ENCODE results near the gene SLC22A7. TPM values are rescaled to one million over a fixed set of nuclear protein-coding genes. Genes with fewer than 3 reads are reported as not detected.
A peak's percentile ranks its signal among the peaks of the same experiment; 100 is the strongest.

The SLC22A7 gene
- total and polyA plus RNA-seq, 7 donors, result not detected

DNA sequence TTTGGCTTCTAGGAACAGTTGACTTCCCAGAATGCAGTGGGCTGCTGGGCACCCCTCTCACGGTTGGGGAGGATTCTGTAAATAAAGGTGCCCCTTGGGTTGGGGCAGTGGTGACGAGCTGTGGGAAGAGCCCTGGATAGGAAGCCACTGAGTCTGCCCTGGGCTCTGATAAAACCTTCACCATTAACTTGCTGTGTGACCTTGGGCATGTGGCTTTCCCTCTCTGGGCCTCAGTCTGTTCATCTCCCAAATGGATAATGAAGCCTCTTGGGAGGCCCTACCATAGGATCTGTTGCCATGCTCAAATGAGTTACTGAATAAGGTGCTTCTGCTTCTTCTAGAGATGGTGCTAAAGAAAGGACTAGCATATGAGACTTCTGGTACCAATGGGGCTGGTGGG lies 6.8 kb downstream of the SLC22A7 start:
- no peaks in the 10 kb centered on the region for H3K9me3 ChIP-seq
- H3K36me3 ChIP-seq, result no peaks in the 10 kb centered on the region
- 88 to 93% methylated on average over 2 of the region's 2 CpGs for WGBS, 2 donors
- intact Hi-C loops (cut with DNase I), result no loop called here
- H3K27ac ChIP-seq, result no peak overlapping the region
- H3K4me1 ChIP-seq, result peaks cover 0 to 13% (median 8%) of the 10 kb centered on the region in 4 donors
- DNase-seq, result no peak
- peaks cover 0 to 34% (median 0%) of the 10 kb centered on the region in 3 donors for H3K27me3 ChIP-seq
- TF ChIP-seq, protein P1, sequence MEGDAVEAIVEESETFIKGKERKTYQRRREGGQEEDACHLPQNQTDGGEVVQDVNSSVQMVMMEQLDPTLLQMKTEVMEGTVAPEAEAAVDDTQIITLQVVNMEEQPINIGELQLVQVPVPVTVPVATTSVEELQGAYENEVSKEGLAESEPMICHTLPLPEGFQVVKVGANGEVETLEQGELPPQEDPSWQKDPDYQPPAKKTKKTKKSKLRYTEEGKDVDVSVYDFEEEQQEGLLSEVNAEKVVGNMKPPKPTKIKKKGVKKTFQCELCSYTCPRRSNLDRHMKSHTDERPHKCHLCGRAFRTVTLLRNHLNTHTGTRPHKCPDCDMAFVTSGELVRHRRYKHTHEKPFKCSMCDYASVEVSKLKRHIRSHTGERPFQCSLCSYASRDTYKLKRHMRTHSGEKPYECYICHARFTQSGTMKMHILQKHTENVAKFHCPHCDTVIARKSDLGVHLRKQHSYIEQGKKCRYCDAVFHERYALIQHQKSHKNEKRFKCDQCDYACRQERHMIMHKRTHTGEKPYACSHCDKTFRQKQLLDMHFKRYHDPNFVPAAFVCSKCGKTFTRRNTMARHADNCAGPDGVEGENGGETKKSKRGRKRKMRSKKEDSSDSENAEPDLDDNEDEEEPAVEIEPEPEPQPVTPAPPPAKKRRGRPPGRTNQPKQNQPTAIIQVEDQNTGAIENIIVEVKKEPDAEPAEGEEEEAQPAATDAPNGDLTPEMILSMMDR (IDR thresholded peaks at IDR 0.05), result no peak
- TF ChIP-seq POLR2AphosphoS5 (IDR thresholded peaks at IDR 0.05), result no peak
- no peak for TF ChIP-seq EP300 (IDR thresholded peaks at IDR 0.05)
- TF ChIP-seq POLR2A (IDR thresholded peaks at IDR 0.05), result no peak
- no peak overlapping the region for H3K4me3 ChIP-seq

- intact Hi-C loops (cut with DNase I), result no loop called here
- H3K36me3 ChIP-seq, result no peaks in the 10 kb centered on the region
Observed at GRCh38 chr6:43306086-43306485, 8.0 kb downstream of the SLC22A7 start.

DNA sequence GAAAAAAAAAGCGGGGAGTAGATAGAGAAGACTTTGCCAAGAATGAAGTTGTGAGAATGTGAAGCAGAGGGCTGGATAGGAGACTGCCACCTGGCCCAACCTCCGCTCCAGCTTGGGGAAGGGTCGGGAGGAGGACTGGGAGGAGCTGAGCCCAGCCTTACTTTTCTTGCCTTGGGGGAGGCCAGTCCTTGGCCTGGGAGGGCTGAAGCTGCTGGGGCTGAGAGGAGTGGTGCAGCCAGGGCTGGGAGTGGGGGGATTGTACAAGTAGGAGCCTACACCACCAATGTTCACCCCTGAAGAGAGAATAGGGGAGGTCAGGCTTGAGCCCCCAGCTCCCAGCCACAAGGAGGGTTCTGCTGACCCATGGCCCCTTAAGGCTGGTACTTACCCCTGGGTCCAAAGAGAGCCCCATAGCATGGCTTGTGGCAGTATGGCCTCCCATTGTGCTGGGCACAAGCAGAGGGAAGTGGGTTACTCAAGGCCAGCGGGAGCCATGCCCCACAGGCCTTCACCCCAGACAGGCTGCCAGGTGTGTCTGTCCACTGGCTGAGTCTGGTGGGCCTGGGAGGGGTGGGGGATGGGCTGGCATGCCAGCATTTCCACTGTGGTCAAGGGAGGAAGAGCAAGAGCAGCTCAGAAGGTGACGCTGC lies 9.5 kb downstream of the SLC22A7 start:
- Histone ChIP-seq H3K27me3 (peaks cover 0 to 22% (median 0%) of the 10 kb centered on the region in 3 donors), H3K9me3 (no peaks in the 10 kb centered on the region), H3K27ac (no peak overlapping the region), H3K4me3 (no peak overlapping the region), H3K36me3 (no peaks in the 10 kb centered on the region), H3K4me1 (peaks cover 0 to 13% (median 8%) of the 10 kb centered on the region in 4 donors)
- intact Hi-C loops (cut with DNase I), result no loop called here
- no peak for DNase-seq
- WGBS, 2 donors, result 88 to 93% methylated on average over 5 of the region's 5 CpGs
- no peak for TF ChIP-seq EP300 (IDR thresholded peaks at IDR 0.05)
- no peak for TF ChIP-seq POLR2A (IDR thresholded peaks at IDR 0.05)
- no peak for TF ChIP-seq POLR2AphosphoS5 (IDR thresholded peaks at IDR 0.05)

More at GRCh38 chr6:43306086-43306485, 8.0 kb downstream of the SLC22A7 start:
- peaks cover 0 to 22% (median 0%) of the 10 kb centered on the region in 3 donors for H3K27me3 ChIP-seq
- no peak for TF ChIP-seq EP300 (IDR thresholded peaks at IDR 0.05)
- no peak for TF ChIP-seq POLR2AphosphoS5 (IDR thresholded peaks at IDR 0.05)
- TF ChIP-seq POLR2A (IDR thresholded peaks at IDR 0.05), result no peak
- TF ChIP-seq, protein P1 (IDR thresholded peaks at IDR 0.05), result no peak
- peaks cover 0 to 13% (median 8%) of the 10 kb centered on the region in 4 donors for H3K4me1 ChIP-seq
- no peaks in the 10 kb centered on the region for H3K9me3 ChIP-seq
- no peak overlapping the region for H3K4me3 ChIP-seq
- DNase-seq, result no peak
- H3K27ac ChIP-seq, result no peak overlapping the region
- WGBS, 2 donors, result 95 to 96% methylated on average over 7 of the region's 7 CpGs

DNA sequence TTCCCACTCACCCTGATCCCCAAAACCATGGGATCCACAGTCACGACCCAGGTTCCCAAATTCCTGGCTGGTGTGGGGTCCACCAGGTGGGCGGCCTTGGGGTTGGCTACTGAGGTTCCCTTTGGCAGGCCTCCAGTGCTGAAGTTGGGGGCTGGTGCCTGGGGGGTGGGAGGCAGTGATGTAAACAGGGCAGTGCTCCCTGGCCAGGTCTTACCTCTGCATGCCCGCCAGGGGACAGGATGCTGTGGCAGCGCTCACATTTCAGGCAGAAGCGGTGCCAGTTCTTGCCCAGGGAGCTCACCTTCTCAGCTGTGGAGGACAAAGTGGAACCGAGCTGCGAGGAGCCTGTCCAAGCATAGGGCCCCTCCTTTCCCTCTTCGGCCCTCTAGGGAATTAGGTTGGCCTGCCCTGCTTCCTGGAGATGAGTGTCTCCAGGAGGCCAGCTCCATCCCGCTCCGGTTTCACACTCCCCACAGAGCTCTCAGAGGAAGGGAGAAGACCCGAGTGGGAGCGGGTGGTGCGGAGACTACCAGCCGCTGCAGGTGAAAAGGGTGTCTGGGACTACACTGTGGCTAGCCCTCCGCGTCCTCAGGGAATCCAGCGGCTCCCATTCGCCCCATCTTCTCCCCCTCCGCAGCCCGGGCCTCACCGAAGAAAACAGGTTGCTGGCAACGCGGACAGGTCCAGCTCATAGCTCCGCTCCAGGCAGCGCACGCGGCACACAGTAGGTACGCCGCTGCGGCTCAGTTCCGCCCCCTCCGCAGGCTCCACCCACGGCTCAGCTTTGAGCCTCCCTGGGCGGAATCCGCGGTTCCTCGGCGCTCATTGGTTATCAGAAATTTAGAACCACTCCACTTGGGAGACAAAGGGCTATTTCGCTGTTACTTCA lies 10.3 kb downstream of the SLC22A7 start, which contains the start of gene CRIP3:
Gene CRIP3 (minus strand): TSS at position 726 of the 889 bp plus-strand sequence. CDS start 34 bp downstream, at position 692.
- intact Hi-C loops (cut with DNase I), result no loop called here
- H3K9me3 ChIP-seq, result no peaks in the 10 kb centered on the region
- H3K4me1 ChIP-seq, result peaks cover 0 to 13% (median 8%) of the 10 kb centered on the region in 4 donors
- no peak for DNase-seq
- peak within 1 kb of the TSS in 3 of 4 donors; percentile 19 to 33 (median 33) for H3K4me3 ChIP-seq
- 12 to 40% methylated on average over 39 of the region's 39 CpGs for whole genome bisulfite sequencing, 2 donors
- peaks cover 0 to 22% (median 0%) of the 10 kb centered on the region in 3 donors for H3K27me3 ChIP-seq
- TF ChIP-seq POLR2AphosphoS5 (IDR thresholded peaks at IDR 0.05) (no peak), POLR2A (IDR thresholded peaks at IDR 0.05) (no peak), EP300 (IDR thresholded peaks at IDR 0.05) (no peak)
- TF ChIP-seq, protein P1 (IDR thresholded peaks at IDR 0.05), result no peak
- no peaks in the 10 kb centered on the region for H3K36me3 ChIP-seq
- H3K27ac ChIP-seq, result no peak within 1 kb of the TSS

Measured in sigmoid colon (tissue), 7 donors.